Naive thymus-derived CD4-positive, alpha-beta T cell (primary cell): ENCODE measurements around the gene ERICH6. TPM values are rescaled to one million over a fixed set of nuclear protein-coding genes. Genes with fewer than 3 reads are reported as not detected.

ENCODE experiments used
- ATAC-seq: fragments of 150-1000 bp; cut with Tn5 transposase; 2 replicates; pipeline ENCODE4 v1.10.0; 2021; ENCODE audit warnings: mild to moderate bottlenecking, moderate library complexity
- CTCF ChIA-PET: fragments of 350-600 bp; sonication (Branson Sonifier 250); formaldehyde crosslinking; loops from one replicate; lab custom pipeline; 2021; ENCODE audit warnings: antibody characterized with exemption; lab: Charles Lee
- POLR2A ChIA-PET: fragments of 350-600 bp; sonication (Branson Sonifier 250); formaldehyde crosslinking; loops from one replicate; lab custom pipeline; 2021; ENCODE audit warnings: antibody characterized with exemption, inconsistent platforms; lab: Charles Lee
- DNase-seq, 9 donors: peaks; one replicate each; pipeline versions ENCODE4 v3.0.0 to v3.0.0-alpha.2; 2020 to 2022; ENCODE audit warnings: mixed read lengths in 1 of 9
- H3K27ac ChIP-seq: one replicate; pipeline ENCODE4 v1.7.0; 2013; ENCODE audit warnings: mild to moderate bottlenecking, low read depth, low read length, moderate library complexity
- H3K27me3 ChIP-seq, 2 donors: one replicate each; pipeline ENCODE4 v1.7.0; 2013; ENCODE audit warnings: low read length in 2 of 2, mild to moderate bottlenecking in 2 of 2, moderate library complexity in 2 of 2; ENCODE audit not compliant: control insufficient read depth in 2 of 2, insufficient read depth in 2 of 2
- H3K36me3 ChIP-seq, 3 experiments: 1 replicate in 2 of 3; 2 replicates in 1 of 3; pipeline ENCODE4 v1.7.0; 2013; ENCODE audit warnings: low read length in 3 of 3, mild to moderate bottlenecking in 3 of 3, moderate library complexity in 1 of 3; ENCODE audit not compliant: insufficient read depth in 3 of 3, control insufficient read depth in 2 of 3
- H3K4me1 ChIP-seq, 2 donors: one replicate each; pipeline ENCODE4 v1.7.0; 2013; ENCODE audit warnings: low read length in 2 of 2, mild to moderate bottlenecking in 2 of 2, moderate library complexity in 1 of 2; ENCODE audit not compliant: control insufficient read depth in 2 of 2, insufficient read depth in 2 of 2
- H3K4me3 ChIP-seq: 2 replicates; pipeline ENCODE4 v1.7.0; 2013; ENCODE audit warnings: mild to moderate bottlenecking, low read length
- H3K9me3 ChIP-seq, 3 experiments: 1 replicate in 2 of 3; 2 replicates in 1 of 3; pipeline ENCODE4 v1.7.0; 2013; ENCODE audit warnings: low read length in 3 of 3; ENCODE audit not compliant: control insufficient read depth in 2 of 3
- H3K27ac Mint-ChIP-seq, 9 donors: one replicate each; pipeline ENCODE4 v1.8.0; 2020 to 2022; ENCODE audit warnings: mixed read lengths in 9 of 9, mild to moderate bottlenecking in 8 of 9, moderate library complexity in 5 of 9, inconsistent platforms in 2 of 9
- H3K27me3 Mint-ChIP-seq, 5 donors: one replicate each; pipeline ENCODE4 v1.8.0; 2021 to 2022; ENCODE audit warnings: mixed read lengths in 5 of 5, mild to moderate bottlenecking in 1 of 5
- H3K36me3 Mint-ChIP-seq, 5 donors: one replicate each; pipeline ENCODE4 v1.8.0; 2020 to 2022; ENCODE audit warnings: mixed read lengths in 5 of 5, mild to moderate bottlenecking in 3 of 5, inconsistent platforms in 1 of 5
- H3K4me1 Mint-ChIP-seq, 7 donors: one replicate each; pipeline ENCODE4 v1.8.0; 2020 to 2022; ENCODE audit warnings: mixed read lengths in 7 of 7, mild to moderate bottlenecking in 3 of 7, inconsistent platforms in 1 of 7
- H3K4me3 Mint-ChIP-seq, 10 donors: one replicate each; pipeline ENCODE4 v1.8.0; 2020 to 2022; ENCODE audit warnings: mild to moderate bottlenecking in 10 of 10, mixed read lengths in 10 of 10, moderate library complexity in 6 of 10, inconsistent platforms in 2 of 10
- H3K9me3 Mint-ChIP-seq, 11 donors: one replicate each; pipeline ENCODE4 v1.8.0; 2020 to 2022; ENCODE audit warnings: mixed read lengths in 11 of 11, mild to moderate bottlenecking in 4 of 11, inconsistent platforms in 1 of 11, moderate library complexity in 1 of 11
- intact Hi-C, 2 donors: fragments of 100-400 bp; cut with micrococcal nuclease; formaldehyde crosslinking; loops; one replicate each; pipeline ENCODE4 v1.15.1; 2023
- polyA plus RNA-seq, 2 donors: library from polyadenylated mRNA; unstranded; fragments of 300-500 nt; fragmentation: Illumina TruSeq; gene quantifications; one replicate each; pipeline ENCODE4 v1.2.3, GENCODE V29; 2021
- total RNA-seq, 6 experiments: library from RNA in 5 of 6; stranded (reverse) in 5 of 6; gene quantifications; 1 replicate in 5 of 6; 2 replicates in 1 of 6; pipeline ENCODE4 v1.2.3 and lab custom pipeline; 2021 to 2026

Gene ERICH6
- total and polyA plus RNA-seq, 7 experiments from 2014 or later, result 0.24 to 1.4 (median 0.53) TPM; not detected in 2

GRCh38 chr3:150662410-150663200 lies 41.1 kb downstream of the ERICH6 start:
- CTCF ChIA-PET, result no interaction called here
- DNase-seq, result no peak
- Histone ChIP-seq H3K4me3 (no peak overlapping the region), H3K36me3 (no peaks in the 10 kb centered on the region), H3K27ac (no peak overlapping the region), H3K4me1 (no peaks in the 10 kb centered on the region), H3K27me3 (peaks cover 0 to 4% of the 10 kb centered on the region in 2 donors), H3K9me3 (no peaks in the 10 kb centered on the region)
- Mint-ChIP-seq H3K9me3 (peaks cover 0 to 2% (median 0%) of the 10 kb centered on the region in 11 donors), H3K36me3 (peaks cover 0 to 3% (median 0%) of the 10 kb centered on the region in 5 donors), H3K4me3 (no peak overlapping the region), H3K27me3 (peaks cover 5 to 29% (median 16%) of the 10 kb centered on the region in 5 donors), H3K27ac (no peak overlapping the region), H3K4me1 (peaks cover 0 to 25% (median 10%) of the 10 kb centered on the region in 7 donors)
- POLR2A ChIA-PET, result interaction anchor here (0.6 kb wide), 1 partner anchor 54 kb away, joined by 5 read pairs; no protein-coding TSS in a partner anchor
- intact Hi-C loops, result no loop called here
- no peak for ATAC-seq

DNA sequence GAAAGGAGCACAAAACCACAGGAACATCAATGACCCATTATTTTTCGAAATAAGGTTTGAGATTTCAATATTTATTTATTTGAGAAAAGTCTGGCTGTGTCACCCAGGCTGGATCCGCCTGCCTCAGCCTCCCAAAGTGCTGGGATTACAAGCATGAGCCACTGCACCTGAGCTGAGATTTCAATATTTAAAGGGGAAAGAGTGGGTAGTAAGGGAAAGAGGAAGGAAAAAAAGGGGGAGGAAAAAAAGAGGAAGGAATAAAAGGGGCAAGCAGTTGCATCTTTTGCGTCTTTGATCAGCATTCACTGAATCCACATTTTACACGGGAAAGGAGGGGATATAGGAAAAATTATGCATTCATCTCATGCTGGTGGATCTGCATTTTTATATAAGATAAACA lies 47.4 kb downstream of the ERICH6 start:
- no peak overlapping the region for H3K4me3 ChIP-seq
- H3K9me3 ChIP-seq, result no peaks in the 10 kb centered on the region
- Mint-ChIP-seq H3K9me3 (no peaks in the 10 kb centered on the region), H3K27ac (no peak overlapping the region), H3K27me3 (peaks cover 0 to 27% (median 10%) of the 10 kb centered on the region in 5 donors), H3K4me3 (no peak overlapping the region), H3K4me1 (no peaks in the 10 kb centered on the region), H3K36me3 (peaks cover 0 to 6% (median 0%) of the 10 kb centered on the region in 5 donors)
- H3K36me3 ChIP-seq, result no peaks in the 10 kb centered on the region
- no peaks in the 10 kb centered on the region for H3K27me3 ChIP-seq
- ATAC-seq (no peak), DNase-seq (no peak)
- H3K4me1 ChIP-seq, result no peaks in the 10 kb centered on the region
- CTCF ChIA-PET, result no interaction called here
- intact Hi-C loops, result no loop called here
- H3K27ac ChIP-seq, result no peak overlapping the region
- POLR2A ChIA-PET, result no interaction called here

DNA sequence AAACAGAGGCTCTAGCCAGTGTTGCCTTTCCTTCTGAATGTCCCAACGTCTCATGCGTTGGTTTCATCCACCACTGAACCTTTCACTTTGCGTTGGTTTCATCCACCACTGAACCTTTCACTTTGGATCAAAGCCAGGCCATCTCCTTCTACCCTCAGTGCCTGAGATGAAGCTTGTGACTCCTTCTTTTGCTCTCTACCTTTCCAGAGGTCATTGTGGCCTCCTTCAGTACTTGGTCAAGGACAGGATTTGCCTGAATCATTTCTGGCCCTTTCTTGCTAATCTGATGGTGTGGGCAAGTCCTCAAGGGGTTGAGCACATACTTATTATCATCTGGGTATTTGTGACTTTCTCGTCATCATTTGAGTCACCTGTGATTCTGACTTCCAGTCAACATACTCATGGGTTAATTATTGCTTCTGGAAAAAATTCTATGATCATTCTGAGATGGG lies 50.6 kb downstream of the ERICH6 start:
- H3K27ac Mint-ChIP-seq, result no peak overlapping the region
- intact Hi-C loops, result no loop called here

DNA sequence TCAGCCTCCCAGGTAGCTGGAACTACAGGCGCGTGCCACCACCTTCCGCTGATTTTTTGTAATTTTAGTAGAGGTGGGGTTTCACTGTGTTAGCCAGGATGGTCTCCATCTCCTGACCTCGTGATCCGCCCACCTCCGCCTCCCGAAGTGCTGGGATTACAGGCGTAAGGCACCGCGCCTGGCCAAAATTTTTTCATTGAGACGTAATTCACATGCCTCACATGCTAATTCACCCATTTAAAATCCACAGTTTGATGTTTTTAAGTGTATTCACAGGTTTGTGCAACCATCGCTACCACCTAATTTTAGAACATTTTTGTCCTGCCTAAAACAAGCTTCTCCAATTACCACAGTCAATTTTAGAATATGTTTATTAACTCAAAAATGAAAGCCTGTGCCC lies 63.5 kb downstream of the ERICH6 start:
- H3K4me3 ChIP-seq, result no peak overlapping the region
- H3K36me3 ChIP-seq, result no peaks in the 10 kb centered on the region
- DNase-seq, result no peak
- no peaks in the 10 kb centered on the region for H3K9me3 Mint-ChIP-seq
- no peak overlapping the region for H3K27ac Mint-ChIP-seq
- peaks cover 11 to 17% (median 16%) of the 10 kb centered on the region in 7 donors for H3K4me1 Mint-ChIP-seq
- peaks cover 0 to 18% (median 8%) of the 10 kb centered on the region in 5 donors for H3K27me3 Mint-ChIP-seq
- intact Hi-C loops, result no loop called here
- ChIA-PET POLR2A (no interaction called here), CTCF (no interaction called here)
- peaks cover 0 to 2% (median 0%) of the 10 kb centered on the region in 5 donors for H3K36me3 Mint-ChIP-seq
- H3K4me3 Mint-ChIP-seq, result no peak overlapping the region
- H3K27me3 ChIP-seq, result no peaks in the 10 kb centered on the region
- no peak for ATAC-seq
- peaks cover 8 to 10% of the 10 kb centered on the region in 2 donors for H3K4me1 ChIP-seq
- H3K9me3 ChIP-seq, result no peaks in the 10 kb centered on the region
- H3K27ac ChIP-seq, result no peak overlapping the region

More for the DNA sequence above, 50.6 kb downstream of the ERICH6 start:
- H3K36me3 ChIP-seq, result no peaks in the 10 kb centered on the region
- no peaks in the 10 kb centered on the region for H3K9me3 ChIP-seq
- ChIA-PET POLR2A (no interaction called here), CTCF (no interaction called here)
- peaks cover 0 to 6% (median 0%) of the 10 kb centered on the region in 5 donors for H3K36me3 Mint-ChIP-seq
- no peaks in the 10 kb centered on the region for H3K9me3 Mint-ChIP-seq
- H3K27ac ChIP-seq, result no peak overlapping the region
- no peak overlapping the region for H3K4me3 Mint-ChIP-seq
- DNase-seq (no peak), ATAC-seq (no peak)
- no peaks in the 10 kb centered on the region for H3K4me1 ChIP-seq
- peaks cover 0 to 26% (median 4%) of the 10 kb centered on the region in 5 donors for H3K27me3 Mint-ChIP-seq
- no peaks in the 10 kb centered on the region for H3K4me1 Mint-ChIP-seq
- no peak overlapping the region for H3K4me3 ChIP-seq
- no peaks in the 10 kb centered on the region for H3K27me3 ChIP-seq

GRCh38 chr3:150639262-150639661 lies 64.5 kb downstream of the ERICH6 start:
- peaks cover 0 to 16% (median 8%) of the 10 kb centered on the region in 5 donors for H3K27me3 Mint-ChIP-seq
- H3K4me3 Mint-ChIP-seq, result no peak overlapping the region
- intact Hi-C loops, result loop anchor here in 1 of 2 donors (5.0 to 10.0 kb wide), 2 partner anchors 37 to 226 kb away; partner anchors contain the start of gene SELENOT
- peaks cover 0 to under 1% (median 0%) of the 10 kb centered on the region in 5 donors for H3K36me3 Mint-ChIP-seq
- peaks cover 12 to 26% (median 23%) of the 10 kb centered on the region in 7 donors for H3K4me1 Mint-ChIP-seq
- DNase-seq, result no peak
- POLR2A ChIA-PET, result no interaction called here
- CTCF ChIA-PET, result no interaction called here
- no peak for ATAC-seq
- no peaks in the 10 kb centered on the region for H3K27me3 ChIP-seq
- no peak overlapping the region for H3K27ac Mint-ChIP-seq
- H3K27ac ChIP-seq, result no peak overlapping the region
- no peaks in the 10 kb centered on the region for H3K36me3 ChIP-seq
- H3K9me3 ChIP-seq, result no peaks in the 10 kb centered on the region
- no peak overlapping the region for H3K4me3 ChIP-seq
- H3K9me3 Mint-ChIP-seq, result no peaks in the 10 kb centered on the region
- peaks cover 12 to 13% of the 10 kb centered on the region in 2 donors for H3K4me1 ChIP-seq

DNA sequence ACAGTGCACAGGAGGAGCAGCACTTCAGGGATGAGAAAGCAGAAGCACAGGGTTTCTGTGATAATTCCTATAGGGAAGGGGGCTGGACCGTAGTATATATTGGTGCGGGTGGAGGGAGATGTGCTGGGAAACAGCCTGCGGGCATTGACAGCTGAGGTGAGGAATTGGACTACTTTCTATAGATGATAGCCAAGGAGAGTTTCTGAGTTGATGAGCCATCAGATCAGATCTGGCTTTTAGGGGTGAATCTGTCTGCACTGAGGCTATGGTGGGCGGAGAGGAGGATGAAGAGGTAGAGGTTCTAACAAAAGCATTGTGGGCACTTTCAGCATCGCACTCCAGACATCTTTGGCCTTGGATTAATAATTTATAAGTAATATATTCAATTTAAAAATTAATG lies 67.5 kb downstream of the ERICH6 start:
- intact Hi-C loops, result loop anchor here in 1 of 2 donors (2.0 to 10.0 kb wide), 3 partner anchors 13 to 229 kb away; partner anchors contain the start of gene SELENOT
- peak overlapping the region in 2 of 10 donors; percentile 22 to 46 for H3K4me3 Mint-ChIP-seq
- H3K36me3 Mint-ChIP-seq, result peaks cover 0 to 5% (median 4%) of the 10 kb centered on the region in 5 donors
- ATAC-seq (peak; percentile 19), DNase-seq (no peak)
- Histone ChIP-seq H3K9me3 (no peaks in the 10 kb centered on the region), H3K36me3 (no peaks in the 10 kb centered on the region), H3K27ac (no peak overlapping the region), H3K4me1 (peaks cover 12 to 13% of the 10 kb centered on the region in 2 donors), H3K27me3 (no peaks in the 10 kb centered on the region), H3K4me3 (no peak overlapping the region)
- ChIA-PET CTCF (no interaction called here), POLR2A (interaction anchor here (1.5 kb wide), 1 partner anchor 90 kb away, joined by 13 read pairs; the partner anchor contains the start of genes EIF2A and SERP1)
- H3K27me3 Mint-ChIP-seq, result peaks cover 0 to under 1% (median 0%) of the 10 kb centered on the region in 5 donors
- peak overlapping the region in 5 of 9 donors; percentile 12 to 81 (median 66) for H3K27ac Mint-ChIP-seq
- H3K9me3 Mint-ChIP-seq, result no peaks in the 10 kb centered on the region
- peaks cover 10 to 34% (median 27%) of the 10 kb centered on the region in 7 donors for H3K4me1 Mint-ChIP-seq
